Superior temporal gyrus (tissue), 1 donor: ENCODE data around the gene ENOPH1.

Experiments used
- DNase-seq: peaks from one replicate; pipeline ENCODE4 v3.0.0-alpha.2; 2016; ENCODE audit errors: extremely low spot score

The ENOPH1 gene

DNA sequence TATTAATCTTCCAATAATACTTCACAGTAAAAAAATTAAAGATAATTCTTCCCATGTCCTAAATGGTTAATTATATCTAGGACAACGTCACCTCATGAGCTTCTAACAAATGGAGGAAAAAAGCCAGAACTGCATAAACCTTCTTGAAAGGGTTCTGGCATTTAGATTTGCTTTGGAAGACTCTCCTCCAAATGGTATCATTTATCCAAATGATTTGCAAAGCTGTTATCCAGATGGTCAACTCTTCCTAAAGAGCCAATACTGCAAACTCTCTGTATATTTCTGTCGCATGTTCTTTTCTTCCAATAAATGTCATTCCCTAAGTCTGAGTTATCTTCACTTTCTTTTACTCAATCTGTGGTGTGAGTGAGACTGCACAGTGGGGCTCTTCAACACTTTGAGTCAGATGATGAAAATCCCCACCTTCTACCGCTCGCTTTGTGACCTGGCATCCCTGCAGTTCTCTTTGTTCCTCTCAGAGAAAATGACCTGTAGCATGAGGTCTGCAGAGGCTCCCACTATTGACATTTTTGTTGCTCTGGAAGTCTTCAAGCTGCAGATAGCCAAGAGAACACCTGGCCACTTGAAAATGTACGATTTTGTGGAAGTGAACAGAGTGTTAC, 78.5 kb downstream of the ENOPH1 start:
- DNase-seq = no peak

DNA sequence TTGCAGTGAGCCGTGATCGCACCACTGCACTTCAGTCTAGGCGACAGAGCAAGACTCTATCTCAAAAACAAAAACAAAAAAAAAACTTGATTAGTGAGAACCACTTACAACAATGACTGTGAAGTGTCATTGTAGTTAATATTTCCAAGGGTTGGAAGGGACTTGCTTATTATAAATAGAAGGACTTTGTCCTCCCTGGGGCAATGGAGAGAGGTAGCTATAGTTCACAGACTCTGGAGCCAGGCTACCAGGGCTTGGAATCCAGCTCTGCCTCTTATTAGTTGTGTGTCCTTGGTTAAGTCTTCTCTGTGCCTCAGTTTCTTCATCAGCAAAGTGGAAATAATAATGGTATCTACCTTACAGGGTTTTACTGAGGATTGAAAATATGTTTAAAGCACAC, 79.8 kb downstream of the ENOPH1 start:
- DNase-seq = no peak
